Kidney epithelial cell (primary cell): ENCODE results near the gene CLEC2A. TPM values are rescaled to one million over a fixed set of nuclear protein-coding genes. Genes with fewer than 3 reads are reported as not detected.

Experiments
- DNase-seq: peaks from one replicate; pipeline ENCODE4 v3.0.0-alpha.2; 2010; ENCODE audit warnings: low read depth
- H3K27me3 ChIP-seq: 2 replicates; pipeline ENCODE4 v1.6.0; 2011; ENCODE audit warnings: low read length; ENCODE audit not compliant: control insufficient read depth, insufficient read depth
- H3K36me3 ChIP-seq: 2 replicates; pipeline ENCODE4 v1.5.1; 2011; ENCODE audit warnings: low read length; ENCODE audit not compliant: control insufficient read depth, insufficient read depth
- H3K4me3 ChIP-seq: 2 replicates; pipeline ENCODE4 v1.5.1; 2011; ENCODE audit warnings: low read depth, mild to moderate bottlenecking, control low read depth, low read length
- CTCF ChIP-seq: IDR thresholded peaks from 2 replicates; pipeline ENCODE4 v1.5.1; 2011; ENCODE audit warnings: mild to moderate bottlenecking, moderate library complexity, low read length, control low read depth, inconsistent platforms; ENCODE audit not compliant: insufficient read depth, poor library complexity, severe bottlenecking
- total RNA-seq: library from RNA; depleted of rRNA; stranded (reverse); fragments of >200 nt; gene quantifications from 2 replicates; pipeline ENCODE4 v1.2.3, GENCODE V29; 2015

The CLEC2A gene
- total RNA-seq, 1 donor from 2014 or later: not detected

- Histone ChIP-seq H3K4me3 (no peak overlapping the region), H3K27me3 (no peaks in the 10 kb centered on the region), H3K36me3 (no peaks in the 10 kb centered on the region)
- no peak for DNase-seq
- TF ChIP-seq CTCF: no peak
These were observed 29.5 kb downstream of the CLEC2A start for GRCh38 chr12:9902539-9903228.

- Histone ChIP-seq H3K4me3 (no peak overlapping the region), H3K36me3 (no peaks in the 10 kb centered on the region), H3K27me3 (no peaks in the 10 kb centered on the region)
- no peak for TF ChIP-seq CTCF
- no peak for DNase-seq
These were observed 31.2 kb downstream of the CLEC2A start for GRCh38 chr12:9900930-9901329.

DNA sequence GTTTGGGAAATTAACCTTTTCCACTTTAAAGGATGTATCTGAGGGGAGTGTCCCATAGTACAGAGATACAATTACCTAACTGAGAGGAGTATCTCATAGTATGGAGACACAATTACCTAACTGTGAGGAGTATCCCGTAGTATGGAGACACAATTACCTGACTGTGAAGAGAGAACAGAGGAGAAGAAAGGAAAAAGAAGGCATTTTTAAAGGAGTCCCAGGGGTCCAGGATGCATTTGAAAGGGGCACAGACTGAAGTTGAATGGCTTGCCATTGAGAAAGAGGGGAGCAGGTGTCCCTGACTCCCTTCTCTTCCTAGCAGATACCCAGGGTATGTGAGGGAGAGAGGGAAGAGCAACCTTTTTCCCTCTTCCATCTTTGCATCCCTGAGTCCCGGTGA lies 33.0 kb downstream of the CLEC2A start:
- H3K27me3 ChIP-seq: no peaks in the 10 kb centered on the region
- no peak overlapping the region for H3K4me3 ChIP-seq
- no peak for TF ChIP-seq CTCF
- DNase-seq: no peak
- no peaks in the 10 kb centered on the region for H3K36me3 ChIP-seq

DNA sequence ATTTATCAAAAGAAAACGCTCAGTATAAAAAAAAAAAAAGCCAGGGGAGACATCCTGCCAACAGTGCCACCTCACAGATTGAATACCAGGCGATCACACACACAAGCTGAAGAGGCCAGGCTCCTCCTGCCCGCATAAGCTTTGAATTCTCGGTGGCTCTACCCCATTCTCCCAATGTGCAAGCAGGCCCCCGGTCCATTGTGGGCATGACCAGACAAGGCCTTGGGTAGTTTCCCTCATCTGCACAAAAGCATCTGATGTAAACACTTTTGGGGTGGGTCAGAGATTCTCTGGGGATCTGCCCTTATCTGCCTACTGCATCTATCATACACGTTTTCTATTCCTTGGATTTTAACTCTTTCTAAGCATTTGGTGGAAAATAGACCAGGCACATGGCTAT lies 34.6 kb downstream of the CLEC2A start:
- DNase-seq: no peak

GRCh38 chr12:9895215-9895971 lies 36.8 kb downstream of the CLEC2A start:
- H3K4me3 ChIP-seq: no peak overlapping the region
- no peak for DNase-seq
- H3K36me3 ChIP-seq: no peaks in the 10 kb centered on the region
- no peaks in the 10 kb centered on the region for H3K27me3 ChIP-seq
- no peak for TF ChIP-seq CTCF

More for the DNA sequence above, 34.6 kb downstream of the CLEC2A start:
- no peaks in the 10 kb centered on the region for H3K27me3 ChIP-seq
- H3K36me3 ChIP-seq: no peaks in the 10 kb centered on the region
- no peak for TF ChIP-seq CTCF
- H3K4me3 ChIP-seq: no peak overlapping the region
